ENCODE data around the gene EEIG1.
"Not testable (repeated sequence)": the region's sequence is repeated elsewhere in the genome, so short reads cannot be mapped to it uniquely, and the experiment has no call there.

Gene EEIG1

DNA sequence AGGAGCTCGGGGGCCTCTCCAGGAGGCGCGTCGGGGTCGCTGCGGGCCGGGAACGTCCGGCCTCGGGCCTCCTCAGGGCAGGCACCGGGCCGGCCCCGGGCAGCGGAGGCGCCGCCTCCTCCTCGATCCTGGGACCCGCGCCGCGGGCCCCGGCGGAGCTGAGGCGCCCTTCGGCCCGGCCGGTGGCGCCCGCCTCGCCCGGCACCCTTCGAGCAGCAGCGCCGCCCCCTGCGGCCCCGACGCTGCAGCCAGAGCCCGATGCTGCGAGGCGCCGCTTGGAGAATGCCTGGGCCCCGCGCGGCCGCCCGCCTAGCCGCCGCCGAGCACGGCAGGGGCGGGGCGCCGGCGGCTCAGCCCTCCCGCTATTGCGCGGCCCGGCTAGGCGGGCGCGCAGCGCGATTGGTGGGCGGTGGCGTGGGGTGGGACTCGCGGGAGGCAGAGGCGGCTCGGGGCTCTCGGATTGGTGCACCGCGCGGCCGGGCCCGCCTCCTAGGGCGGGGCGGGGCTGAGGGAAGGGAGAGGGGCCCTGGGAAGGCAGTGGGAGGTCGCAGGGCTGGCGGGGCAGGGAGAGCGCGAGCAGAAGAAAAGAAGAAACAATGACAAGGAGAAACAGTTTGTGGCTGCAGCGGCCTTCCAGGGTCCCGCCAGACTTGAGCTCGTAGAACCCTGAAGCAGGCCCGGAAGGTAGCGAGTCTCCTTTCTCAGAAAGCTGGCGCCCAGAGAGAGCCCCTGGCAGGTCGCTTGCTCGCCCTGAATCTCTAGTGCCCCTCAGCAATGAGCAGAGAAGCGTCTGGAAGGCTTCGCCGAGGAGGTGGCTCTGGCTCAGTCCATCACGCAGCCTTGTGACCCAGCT is at the start of gene EEIG1:
EEIG1 (minus strand) TSS at position 284 of the 853 bp plus-strand sequence. CDS start 852 bp downstream, outside the sequence.
- peak; percentile 93 to 97 (median 96) for DNase-seq

- no peak for DNase-seq
Measured at GRCh38 chr9:128027705-128028104, 46.9 kb upstream of the EEIG1 start.

- no peak for DNase-seq
Measured at GRCh38 chr9:128026773-128027541, 46.2 kb upstream of the EEIG1 start.

DNA sequence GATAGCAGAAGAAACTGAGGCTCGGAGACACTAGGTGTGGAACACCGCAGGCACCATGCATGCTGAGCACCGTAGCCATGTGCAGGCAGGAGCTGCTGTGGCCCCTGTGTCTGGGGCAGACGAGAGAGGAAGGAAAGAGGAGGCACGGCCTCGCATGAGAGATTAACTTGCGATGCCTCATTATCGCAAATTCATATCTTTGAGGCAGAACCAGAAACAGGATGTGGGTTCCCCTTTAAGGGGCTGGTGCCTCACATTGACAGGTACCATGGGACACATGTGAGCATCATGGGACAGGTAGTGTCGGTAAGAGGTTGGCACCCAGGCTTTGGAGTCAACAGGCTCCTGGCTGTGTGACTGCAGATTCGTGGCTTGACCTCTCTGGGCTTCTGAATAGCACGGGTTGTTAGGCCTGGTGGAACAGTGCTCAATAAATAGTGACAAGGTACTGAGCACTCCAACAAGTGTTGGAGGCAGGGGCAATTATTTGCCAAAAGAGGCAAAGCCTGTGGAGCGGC is 45.5 kb upstream of the EEIG1 start:
- peak; percentile 30 to 68 (median 60) for DNase-seq

GRCh38 chr9:128025736-128026135 is 44.9 kb upstream of the EEIG1 start:
- DNase-seq, result no peak

DNA sequence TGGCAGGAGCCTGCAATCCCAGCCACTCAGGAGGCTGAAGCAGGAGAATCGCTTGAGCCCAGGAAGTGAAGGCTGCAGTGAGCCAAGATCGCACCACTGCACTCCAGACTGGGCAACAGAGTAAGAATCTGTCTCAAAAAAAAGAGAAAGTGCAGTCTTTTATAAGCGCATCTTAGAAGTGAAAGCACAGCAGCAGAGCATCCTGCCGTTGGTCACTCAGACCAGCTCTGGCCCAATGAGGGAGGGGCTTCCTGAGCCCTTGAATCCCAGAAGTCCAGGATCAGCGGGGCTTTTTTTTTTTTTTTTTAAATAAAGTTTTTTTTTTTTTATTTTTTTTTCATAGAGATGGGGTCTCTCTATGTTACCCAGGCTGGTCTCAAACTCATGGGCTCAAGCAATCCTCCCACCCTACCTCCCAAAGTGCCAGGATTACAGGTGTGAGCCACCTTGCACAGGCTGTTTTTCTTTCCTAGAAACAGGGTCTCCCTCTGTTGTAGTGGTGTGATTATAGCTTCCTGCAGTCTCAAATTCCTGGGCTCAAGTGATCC is 44.0 kb upstream of the EEIG1 start:
- no peak for DNase-seq

- DNase-seq, result not testable (repeated sequence)
Measured at GRCh38 chr9:128023671-128024070, 42.9 kb upstream of the EEIG1 start.

DNA sequence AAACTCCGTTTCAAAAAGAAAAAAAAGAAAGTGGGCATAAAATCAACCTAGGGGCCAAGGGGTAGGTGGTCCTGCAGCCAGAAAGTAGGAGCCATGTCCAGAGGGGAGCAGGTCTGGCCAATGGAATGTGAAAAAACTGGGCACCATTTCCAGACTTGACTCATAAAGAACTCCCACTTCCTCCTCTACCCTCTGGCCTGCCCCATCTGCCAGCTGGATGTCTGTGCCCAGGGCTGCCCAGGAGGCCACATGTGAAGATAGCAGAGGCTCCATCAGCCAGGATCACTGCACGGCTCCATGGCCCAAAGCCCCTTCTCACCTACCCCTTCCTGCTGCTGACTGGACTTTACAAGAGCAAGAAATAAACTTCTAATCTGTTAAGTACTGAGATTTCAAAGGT is 42.1 kb upstream of the EEIG1 start:
- DNase-seq, result no peak

DNA sequence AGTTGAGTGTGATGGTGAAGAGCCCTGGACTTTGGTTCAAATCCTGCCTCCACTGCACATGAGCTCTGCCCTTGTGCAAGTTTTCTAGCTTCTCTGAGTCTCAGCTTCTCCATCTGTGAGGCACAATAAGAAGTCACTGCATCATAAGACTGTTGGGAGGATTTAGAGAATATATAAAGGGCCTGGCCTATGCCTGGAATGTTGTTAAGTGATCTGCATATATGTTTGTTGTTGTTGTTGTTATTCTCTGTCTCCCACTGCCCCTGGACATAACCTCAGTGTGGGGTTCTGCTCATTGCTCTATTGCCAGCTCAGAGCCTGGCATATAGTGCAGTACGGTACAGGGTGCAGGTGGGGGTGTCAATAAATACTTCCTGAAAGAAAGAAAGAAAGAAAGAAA is 40.3 kb upstream of the EEIG1 start:
- no peak for DNase-seq

- DNase-seq, result no peak
Measured at GRCh38 chr9:128020692-128021091, 39.9 kb upstream of the EEIG1 start.

GRCh38 chr9:128015696-128016095 is 34.9 kb upstream of the EEIG1 start:
- no peak for DNase-seq

DNA sequence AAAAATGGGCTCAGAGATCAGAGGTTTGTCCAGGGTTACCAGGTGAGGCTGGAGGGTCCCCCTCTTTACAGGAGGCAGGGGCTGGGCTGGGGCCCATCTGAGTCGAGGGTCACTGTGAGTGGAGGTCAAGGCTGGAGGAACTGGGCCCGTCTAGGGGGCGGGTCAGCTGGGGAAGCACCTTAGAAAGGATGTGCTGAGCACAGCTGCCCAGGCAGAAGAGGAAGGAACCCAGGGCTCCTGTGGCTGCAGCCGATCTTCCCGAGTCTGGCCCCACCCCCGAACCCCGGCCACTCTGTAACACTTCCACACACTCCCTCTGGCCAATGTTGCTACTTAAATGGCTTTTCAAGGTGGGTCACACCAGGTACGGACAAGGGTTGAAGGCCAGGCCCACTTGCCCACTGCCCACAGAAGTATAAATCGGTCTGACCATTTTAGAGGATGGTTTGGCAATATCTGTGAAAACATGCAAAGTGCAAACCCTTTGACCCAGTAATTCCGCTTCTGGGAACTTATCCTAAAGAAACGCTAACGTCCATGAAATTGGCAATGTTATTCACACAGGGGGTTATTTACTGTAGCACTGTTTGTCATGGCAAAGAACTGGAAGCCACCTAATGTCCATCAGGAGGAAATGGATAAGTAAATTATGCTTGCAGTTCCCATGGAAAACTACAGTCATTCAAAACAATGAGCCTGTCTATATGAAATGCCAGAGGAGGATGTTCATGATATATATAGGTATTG is 30.5 kb upstream of the EEIG1 start:
- no peak for DNase-seq

DNA sequence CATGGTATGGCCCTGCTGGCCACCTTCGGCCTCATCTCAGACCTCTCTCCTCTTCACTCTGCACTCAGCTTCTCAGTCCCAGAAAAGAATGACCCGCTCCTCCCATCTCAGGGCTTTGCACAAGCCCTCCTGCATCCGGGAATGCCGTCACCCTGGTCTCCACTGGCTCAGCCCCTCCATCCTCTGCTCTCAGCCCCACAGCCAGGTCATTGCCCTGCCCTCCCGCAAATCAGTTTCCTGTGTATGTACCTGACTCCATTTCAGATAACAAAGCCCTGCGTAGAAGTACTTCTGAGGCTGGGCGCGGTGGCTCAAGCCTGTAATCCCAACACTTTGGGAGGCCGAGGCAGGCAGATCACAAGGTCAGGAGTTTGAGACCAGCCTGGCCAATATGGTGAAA is 28.9 kb upstream of the EEIG1 start:
- no peak for DNase-seq

- DNase-seq, result no peak
Measured at GRCh38 chr9:128008171-128008570, 27.4 kb upstream of the EEIG1 start.

DNA sequence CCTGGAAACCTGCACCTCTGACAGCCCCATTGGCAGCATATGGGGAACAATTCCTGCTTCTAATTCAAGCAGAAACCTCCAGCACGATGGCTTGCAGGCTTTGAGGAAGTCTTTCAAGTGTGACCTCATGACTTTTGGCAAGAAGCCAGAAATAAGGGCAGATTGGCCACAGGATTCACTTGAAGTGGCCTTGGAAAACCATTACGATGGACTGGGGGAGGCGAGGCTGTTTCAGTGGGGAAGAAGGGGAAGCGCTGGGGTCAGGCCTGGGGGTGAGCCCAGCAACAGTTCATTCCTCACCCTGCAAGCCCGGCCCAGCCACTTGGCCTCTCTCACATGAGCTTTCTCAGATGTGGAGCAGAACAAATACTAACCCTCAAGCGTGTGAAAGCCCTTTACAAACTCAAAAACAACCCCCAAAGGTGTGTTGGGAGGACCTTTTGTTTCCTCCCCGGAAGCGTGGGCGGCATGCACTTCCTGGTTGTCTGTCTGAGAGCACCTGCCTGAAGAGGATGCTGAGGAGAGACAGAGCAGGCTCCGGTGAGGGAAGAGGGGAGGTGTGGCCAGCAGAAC is 26.9 kb upstream of the EEIG1 start:
- peak; percentile 42 to 82 (median 74) for DNase-seq

GRCh38 chr9:128006332-128006996 is 25.7 kb upstream of the EEIG1 start:
- DNase-seq, result no peak

- no peak for DNase-seq
Measured at GRCh38 chr9:128005923-128006322, 25.1 kb upstream of the EEIG1 start.

DNA sequence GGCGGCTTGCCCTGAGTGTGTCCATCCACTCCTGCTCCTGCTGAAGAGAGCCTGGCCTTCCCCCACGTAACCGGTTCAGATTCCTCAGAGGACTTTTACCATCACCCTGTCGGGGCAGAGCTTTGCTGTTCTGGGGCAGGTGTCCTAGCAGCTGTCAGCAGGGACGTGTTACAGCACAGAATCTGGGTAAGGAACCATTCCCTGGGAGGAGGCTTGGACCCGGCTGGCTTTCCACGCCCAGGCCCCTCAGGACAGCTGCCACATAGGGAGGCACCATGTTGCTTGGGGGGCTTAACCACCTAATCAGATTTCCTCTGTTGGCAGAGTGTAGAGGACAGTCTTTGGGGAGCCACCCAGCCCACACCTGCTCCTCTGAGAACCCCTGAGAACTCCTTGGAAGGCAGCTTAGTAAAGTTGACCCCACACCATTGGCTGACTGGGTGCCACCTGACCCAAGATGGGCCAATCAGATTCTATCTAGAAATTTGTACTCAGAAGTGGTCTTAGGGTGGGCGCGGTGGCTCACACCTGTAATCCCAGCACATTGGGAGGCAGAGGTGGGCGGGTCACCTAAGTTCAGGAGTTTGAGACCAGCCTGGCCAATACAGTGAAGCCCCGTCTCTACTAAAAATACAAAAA is 23.3 kb upstream of the EEIG1 start:
- no peak for DNase-seq

- DNase-seq, result no peak
Measured at GRCh38 chr9:128002959-128003358, 22.2 kb upstream of the EEIG1 start.

DNA sequence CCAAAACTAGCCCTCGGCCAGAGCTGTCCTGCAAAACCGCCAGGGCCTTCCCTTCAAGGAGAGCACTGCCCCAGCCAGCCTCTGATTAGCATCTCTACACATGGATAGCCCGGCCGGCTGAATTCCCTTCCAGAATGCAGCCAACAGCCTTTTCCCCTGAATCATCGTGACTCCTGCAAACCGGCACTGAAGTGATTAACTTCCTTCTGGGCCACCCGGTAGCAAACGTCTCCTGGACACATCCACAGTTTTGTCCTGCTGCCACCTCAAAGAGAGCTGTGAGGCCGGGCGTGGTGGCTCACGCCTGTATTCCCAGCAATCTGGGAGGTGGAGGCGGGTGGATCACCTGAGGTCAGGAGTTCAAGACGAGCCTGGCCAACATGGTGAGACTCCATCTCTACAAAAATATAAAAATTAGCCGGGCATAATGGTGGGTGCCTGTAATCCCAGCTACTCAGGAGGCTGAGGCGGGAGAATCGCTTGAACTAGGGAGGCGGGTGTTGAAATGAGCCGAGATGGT is 21.1 kb upstream of the EEIG1 start:
- no peak for DNase-seq

- DNase-seq, result no peak
Measured at GRCh38 chr9:128001151-128001778, 20.5 kb upstream of the EEIG1 start.
